OCI-LY7 (cell line): ENCODE measurements around the gene KBTBD4.

Experiments used
- CTCF ChIP-seq: fragments of 200-600 bp; sonication (generic); conservative IDR thresholded peaks from 2 replicates; pipeline ENCODE4 v1.5.1; 2014; ENCODE audit warnings: mild to moderate bottlenecking, antibody characterized with exemption, low read length, moderate library complexity, mixed read lengths
- EZH2phosphoT487 ChIP-seq: fragments of 200-600 bp; sonication (generic); IDR thresholded peaks from 2 replicates; pipeline ENCODE4 v1.6.1; 2018; ENCODE audit warnings: low read depth, borderline replicate concordance, mild to moderate bottlenecking, mixed run types, antibody characterized with exemption, low read length, moderate library complexity, mixed read lengths

GRCh38 chr11:47541070-47541469 lies 37.7 kb downstream of the KBTBD4 start:
- TF ChIP-seq CTCF (no peak), EZH2phosphoT487 (no peak)
